Measurements from ENCODE around the gene CIT. TPM values are rescaled to one million over a fixed set of nuclear protein-coding genes. Genes with fewer than 3 reads are reported as not detected.

Gene CIT
- total RNA-seq, 4 donors from 2014 or later = under 0.01 to 28.1 (median 5.8) TPM

DNA sequence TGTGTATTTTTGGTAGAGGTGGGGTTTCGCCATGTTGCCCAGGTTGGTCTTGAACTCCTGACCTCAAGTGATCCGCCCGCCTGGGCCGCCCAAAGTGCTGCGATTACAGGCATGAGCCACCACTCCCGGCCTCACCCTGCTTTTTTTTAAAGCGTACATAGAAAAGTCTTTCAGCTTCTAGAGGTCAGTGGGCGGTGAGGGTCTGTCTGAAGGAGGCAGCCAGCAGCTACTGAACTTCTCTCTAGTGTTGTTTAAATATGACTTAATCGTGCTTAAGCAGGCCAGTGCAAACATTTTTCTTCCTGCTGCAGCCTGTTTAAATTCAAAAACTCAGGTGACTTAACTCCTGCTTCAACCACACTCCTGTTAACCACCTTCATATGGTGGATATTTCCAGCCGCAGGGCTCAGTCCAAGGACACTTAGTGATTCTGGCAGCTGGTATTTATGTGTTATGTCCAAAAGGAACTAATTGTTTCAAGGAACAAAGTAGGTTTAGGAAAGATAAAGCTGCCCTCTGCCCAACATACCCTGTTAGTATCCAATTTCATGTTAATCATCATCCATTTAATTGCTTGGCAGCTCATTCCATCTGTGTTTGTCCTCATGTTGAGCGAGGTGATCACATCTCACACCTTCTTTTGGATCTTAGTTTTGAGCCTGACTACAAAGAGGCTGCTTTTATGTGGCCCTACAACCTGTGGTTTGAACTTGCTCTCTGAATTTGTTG lies 207.2 kb downstream of the CIT start:
- H3K4me1 ChIP-seq = peaks cover 0 to 3% of the 10 kb centered on the region in 2 donors
- peak overlapping the region in 1 of 2 donors; percentile 35 for H3K27ac ChIP-seq
- DNase-seq = no peak
- H3K9me3 ChIP-seq = no peaks in the 10 kb centered on the region
- H3K4me3 ChIP-seq = no peak overlapping the region
- no peaks in the 10 kb centered on the region for H3K27me3 ChIP-seq
- intact Hi-C loops (cut with DNase I; ENCODE audit: low total_unique reads) = no loop called here
- TF ChIP-seq, protein P1, sequence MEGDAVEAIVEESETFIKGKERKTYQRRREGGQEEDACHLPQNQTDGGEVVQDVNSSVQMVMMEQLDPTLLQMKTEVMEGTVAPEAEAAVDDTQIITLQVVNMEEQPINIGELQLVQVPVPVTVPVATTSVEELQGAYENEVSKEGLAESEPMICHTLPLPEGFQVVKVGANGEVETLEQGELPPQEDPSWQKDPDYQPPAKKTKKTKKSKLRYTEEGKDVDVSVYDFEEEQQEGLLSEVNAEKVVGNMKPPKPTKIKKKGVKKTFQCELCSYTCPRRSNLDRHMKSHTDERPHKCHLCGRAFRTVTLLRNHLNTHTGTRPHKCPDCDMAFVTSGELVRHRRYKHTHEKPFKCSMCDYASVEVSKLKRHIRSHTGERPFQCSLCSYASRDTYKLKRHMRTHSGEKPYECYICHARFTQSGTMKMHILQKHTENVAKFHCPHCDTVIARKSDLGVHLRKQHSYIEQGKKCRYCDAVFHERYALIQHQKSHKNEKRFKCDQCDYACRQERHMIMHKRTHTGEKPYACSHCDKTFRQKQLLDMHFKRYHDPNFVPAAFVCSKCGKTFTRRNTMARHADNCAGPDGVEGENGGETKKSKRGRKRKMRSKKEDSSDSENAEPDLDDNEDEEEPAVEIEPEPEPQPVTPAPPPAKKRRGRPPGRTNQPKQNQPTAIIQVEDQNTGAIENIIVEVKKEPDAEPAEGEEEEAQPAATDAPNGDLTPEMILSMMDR (IDR thresholded peaks at IDR 0.05) = no peak
- no peak for TF ChIP-seq POLR2A (IDR thresholded peaks at IDR 0.05)
- no peaks in the 10 kb centered on the region for H3K36me3 ChIP-seq

DNA sequence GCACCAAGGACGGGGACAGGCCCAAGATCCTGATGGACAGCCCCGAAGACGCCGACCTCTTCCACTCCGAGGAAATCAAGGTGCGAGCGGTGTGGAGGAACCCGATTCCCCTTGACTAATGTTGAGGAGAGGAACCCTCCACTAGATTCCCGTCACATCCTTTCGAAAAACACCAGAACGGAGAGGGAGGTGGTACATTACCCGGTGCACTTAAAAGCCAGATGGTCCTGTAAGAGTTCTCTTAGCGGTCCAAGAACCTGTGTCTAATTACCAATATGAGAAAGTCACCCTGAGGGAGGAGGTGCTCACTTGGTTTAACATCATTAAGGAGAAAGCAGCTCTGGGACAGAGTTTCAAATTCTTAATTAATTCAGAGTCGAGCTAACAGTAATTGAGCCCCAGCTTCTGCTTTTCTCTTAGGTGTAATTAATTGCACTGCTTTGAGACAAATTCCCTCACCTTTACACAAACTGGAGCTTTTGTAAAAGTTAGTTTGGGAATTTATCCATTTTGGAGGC lies 208.7 kb downstream of the CIT start:
- Histone ChIP-seq H3K4me1 (peaks cover 0 to 3% of the 10 kb centered on the region in 2 donors), H3K27me3 (no peaks in the 10 kb centered on the region), H3K27ac (peak overlapping the region; percentile 84 to 94), H3K9me3 (no peaks in the 10 kb centered on the region), H3K4me3 (peak overlapping the region; percentile 75 to 83), H3K36me3 (no peaks in the 10 kb centered on the region)
- TF ChIP-seq POLR2A (IDR thresholded peaks at IDR 0.05) = no peak
- TF ChIP-seq, protein P1 (IDR thresholded peaks at IDR 0.05) = no peak
- intact Hi-C loops (cut with DNase I; ENCODE audit: low total_unique reads) = no loop called here
- DNase-seq = no peak

DNA sequence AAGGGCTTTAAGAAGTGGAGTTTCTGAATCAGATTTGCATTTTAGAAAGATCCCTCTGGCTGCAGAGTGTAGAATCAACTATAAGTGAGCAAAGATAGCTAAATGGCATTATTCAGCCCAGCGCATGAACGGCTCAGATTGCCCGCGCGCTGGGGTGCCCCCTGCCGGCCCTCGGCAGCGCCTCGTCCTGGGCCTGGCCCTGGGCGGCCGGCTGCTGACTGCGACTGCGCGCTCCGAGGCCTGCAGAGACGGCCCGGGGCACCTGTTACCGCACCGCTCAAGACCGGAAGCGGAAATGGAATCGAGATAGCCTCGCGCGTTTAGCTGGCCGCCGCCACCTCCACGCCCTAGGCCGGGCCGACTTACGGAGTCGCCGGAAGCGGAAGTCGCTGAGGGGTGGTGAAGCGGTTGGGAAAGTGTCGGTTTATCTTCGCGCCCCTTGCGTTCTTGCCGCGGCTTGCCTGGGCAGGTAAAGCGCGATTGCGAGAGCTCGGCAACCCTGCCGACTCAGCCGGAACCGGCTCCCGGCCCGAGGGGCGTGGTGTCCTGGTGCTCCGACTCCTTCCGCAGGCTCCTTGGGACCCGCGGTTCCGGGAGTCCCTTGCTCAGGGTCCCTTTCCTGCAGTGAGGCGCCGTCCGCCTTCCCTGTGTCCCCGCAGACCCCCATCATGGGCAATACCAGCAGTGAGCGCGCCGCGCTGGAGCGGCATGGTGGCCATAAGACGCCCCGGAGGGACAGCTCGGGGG lies 209.4 kb downstream of the CIT start, which contains the start of gene PRKAB1:
PRKAB1 (plus strand) TSS at position 557 of the 747 bp plus-strand sequence; CDS start at position 669, 112 bp downstream.
- H3K4me3 ChIP-seq = peak within 1 kb of the TSS; percentile 75 to 83
- no peaks in the 10 kb centered on the region for H3K27me3 ChIP-seq
- peak in 1 of 2 donors; percentile 80 for TF ChIP-seq POLR2A (IDR thresholded peaks at IDR 0.05)
- TF ChIP-seq, protein P1 (IDR thresholded peaks at IDR 0.05) = peak; percentile 82 to 95 (median 86)
- DNase-seq = peak; percentile 93
- H3K4me1 ChIP-seq = peaks cover 0 to 3% of the 10 kb centered on the region in 2 donors
- H3K27ac ChIP-seq = peak within 1 kb of the TSS; percentile 84 to 94
- intact Hi-C loops (cut with DNase I; ENCODE audit: low total_unique reads) = no loop called here
- H3K36me3 ChIP-seq = no peaks in the 10 kb centered on the region
- H3K9me3 ChIP-seq = no peaks in the 10 kb centered on the region

DNA sequence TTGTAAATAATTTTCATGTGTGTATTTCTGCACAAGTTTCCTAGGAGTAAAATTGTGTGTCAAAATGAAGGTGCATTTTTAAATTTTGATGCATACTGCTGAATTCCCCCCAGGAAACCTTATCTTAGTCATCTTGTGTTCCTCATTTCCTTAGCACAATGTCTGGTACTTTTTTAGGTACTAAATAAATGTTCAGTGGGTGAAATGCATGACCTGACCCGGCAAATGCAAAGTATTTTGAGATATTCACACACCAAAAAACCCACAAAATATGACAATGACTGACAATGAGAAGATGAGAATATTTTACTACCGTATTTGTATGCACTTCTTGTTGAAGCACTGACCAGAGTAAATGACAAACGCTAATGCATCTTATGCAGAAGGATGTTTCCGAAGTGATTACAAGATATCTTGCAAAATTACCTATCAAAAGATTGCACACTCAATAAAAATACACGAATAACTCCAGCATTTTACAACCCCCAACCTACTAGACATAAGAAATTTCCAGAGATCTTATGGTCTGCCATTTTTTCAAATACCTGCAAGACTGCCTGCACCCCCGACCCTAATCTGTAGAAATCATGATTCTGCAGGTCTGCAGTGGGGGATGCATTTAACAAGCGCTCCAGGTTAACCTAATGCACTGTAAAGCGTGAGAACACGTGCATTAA lies 210.1 kb downstream of the CIT start:
- Histone ChIP-seq H3K9me3 (no peaks in the 10 kb centered on the region), H3K27me3 (no peaks in the 10 kb centered on the region), H3K27ac (peak overlapping the region; percentile 84 to 94), H3K4me3 (peak overlapping the region; percentile 75 to 83), H3K4me1 (peaks cover 0 to 3% of the 10 kb centered on the region in 2 donors), H3K36me3 (no peaks in the 10 kb centered on the region)
- no peak for DNase-seq
- TF ChIP-seq, protein P1 (IDR thresholded peaks at IDR 0.05) = no peak
- no peak for TF ChIP-seq POLR2A (IDR thresholded peaks at IDR 0.05)
- intact Hi-C loops (cut with DNase I; ENCODE audit: low total_unique reads) = no loop called here
